Measurements from ENCODE around the gene SCRT2. TPM values are rescaled to one million over a fixed set of nuclear protein-coding genes. Genes with fewer than 3 reads are reported as not detected.

Gene SCRT2
- total and polyA plus RNA-seq, 2 donors (not counting 3 experiments of a cell fraction or from before 2014, with no cell fraction given) = not detected

- Histone ChIP-seq H3K4me1 (ENCODE audit: control insufficient read depth, extremely low read depth, insufficient read depth, low read length) (peaks cover 1% of the 10 kb centered on the region), H3K79me2 (ENCODE audit: control insufficient read depth, insufficient read depth, low read length) (peaks cover 15% of the 10 kb centered on the region), H3K36me3 (ENCODE audit: control insufficient read depth in 2 of 2, extremely low read depth in 1 of 2, insufficient read depth in 2 of 2, low read length in 2 of 2) (peaks cover 3 to 15% of the 10 kb centered on the region in 2 experiments), H3K27me3 (ENCODE audit: control insufficient read depth in 2 of 2, insufficient read depth in 2 of 2, low read length in 2 of 2) (no peaks in the 10 kb centered on the region), H4K20me1 (replicated peaks; ENCODE audit: control insufficient read depth, extremely low read depth, insufficient read depth, low read length) (no peaks in the 10 kb centered on the region), H3K9me1 (replicated peaks; ENCODE audit: control insufficient read depth, extremely low read depth, insufficient read depth, low read length) (no peaks in the 10 kb centered on the region), H3K9me3 (replicated peaks; ENCODE audit: control insufficient read depth, insufficient read depth, low read length) (no peaks in the 10 kb centered on the region), H3K9ac (replicated peaks; ENCODE audit: extremely low read depth, insufficient read depth, low read length) (no peak overlapping the region), H3K4me2 (ENCODE audit: insufficient read depth, low read length) (no peak overlapping the region), H3K4me3 (replicated peaks in 1 of 3; ENCODE audit: insufficient read depth in 1 of 3, low read depth in 1 of 3, low read length in 3 of 3) (no peak overlapping the region), H3K27ac (ENCODE audit: insufficient read depth, low read depth, low read length) (no peak overlapping the region), H2AFZ (ENCODE audit: low read depth, low read length) (no peak overlapping the region)
- dilution Hi-C loops (cut with MboI; ENCODE audit: extremely low pct_ligation_motif_present, low sequenced_read_pairs) = no loop called here
- ChIA-PET CTCF (interaction anchor here (1.8 to 6.3 kb wide), 5 partner anchors 10 to 85 kb away, joined by 8 to 298 read pairs (median 33); no protein-coding TSS in a partner anchor), POLR2A (no interaction called here)
- no peak for DNase-seq (ENCODE audit: low read depth, low spot score)
- TF ChIP-seq, protein P1, sequence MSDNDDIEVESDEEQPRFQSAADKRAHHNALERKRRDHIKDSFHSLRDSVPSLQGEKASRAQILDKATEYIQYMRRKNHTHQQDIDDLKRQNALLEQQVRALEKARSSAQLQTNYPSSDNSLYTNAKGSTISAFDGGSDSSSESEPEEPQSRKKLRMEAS (IDR thresholded peaks at IDR 0.05; ENCODE audit: insufficient read depth, insufficient read length) = no peak
- TF ChIP-seq GATA2 (IDR thresholded peaks at IDR 0.05; ENCODE audit: insufficient read depth, insufficient read length, low read depth, low read length) (no peak), POLR2A (IDR thresholded peaks at IDR 0.05; ENCODE audit: low read depth, low read length) (no peak), POLR2AphosphoS5 (IDR thresholded peaks at IDR 0.05; ENCODE audit: insufficient read depth, low read depth, low read length) (no peak), MYC (IDR thresholded peaks at IDR 0.05; ENCODE audit: low read depth, low read length) (no peak), EZH2 (IDR thresholded peaks at IDR 0.05; ENCODE audit: borderline replicate concordance, low read depth, low read length, severe bottlenecking) (no peak)
- no peak for FAIRE-seq
- intact Hi-C loops (cut with micrococcal nuclease) = no loop called here
- BruUV-seq (replicated peaks) = no TSS peak
Measured at GRCh38 chr20:646868-647233, 28.8 kb downstream of the SCRT2 start.

DNA sequence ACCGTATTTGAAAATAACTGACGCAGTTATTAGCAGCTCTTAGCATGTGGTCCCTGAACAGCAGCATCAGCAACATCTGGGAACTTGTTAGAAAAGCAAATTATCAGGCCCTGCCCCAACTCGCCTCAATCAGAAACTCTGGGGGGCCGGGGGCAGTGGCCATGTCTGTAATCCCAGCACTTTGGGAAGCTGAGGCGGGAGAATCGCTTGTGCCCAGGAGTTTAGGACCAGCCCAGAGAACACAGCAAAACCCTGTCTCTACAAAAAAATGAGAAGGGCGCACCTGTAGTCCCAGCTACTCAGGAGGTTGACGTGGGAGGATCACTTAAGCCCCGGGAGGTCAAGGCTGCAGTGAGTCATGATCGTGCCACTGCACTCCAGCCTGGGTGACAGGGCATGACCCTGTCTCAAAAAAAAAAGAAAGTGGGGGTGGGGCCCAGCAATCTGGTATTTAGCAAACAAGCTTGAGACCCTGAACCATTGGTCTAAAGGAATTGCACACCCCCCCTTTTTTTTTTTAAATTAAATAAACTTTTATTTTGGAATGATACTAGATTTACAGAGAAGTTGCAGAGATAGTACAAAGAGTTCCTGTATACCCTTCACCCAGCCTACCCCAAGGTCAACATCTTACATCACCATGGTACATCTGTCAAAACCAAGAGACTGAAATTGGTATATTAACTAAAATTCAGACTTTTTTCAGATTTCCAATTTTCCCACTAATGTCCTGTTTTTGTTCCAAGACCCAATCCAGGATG lies 29.3 kb downstream of the SCRT2 start:
- H4K20me1 ChIP-seq (replicated peaks; ENCODE audit: control insufficient read depth, extremely low read depth, insufficient read depth, low read length) = no peaks in the 10 kb centered on the region
- no peak for FAIRE-seq
- BruUV-seq (replicated peaks) = no TSS peak

More for the DNA sequence above, 29.3 kb downstream of the SCRT2 start:
- Histone ChIP-seq H3K4me2 (ENCODE audit: insufficient read depth, low read length) (no peak overlapping the region), H3K79me2 (ENCODE audit: control insufficient read depth, insufficient read depth, low read length) (peaks cover 12% of the 10 kb centered on the region), H3K9me3 (replicated peaks; ENCODE audit: control insufficient read depth, insufficient read depth, low read length) (no peaks in the 10 kb centered on the region), H3K27ac (ENCODE audit: insufficient read depth, low read depth, low read length) (no peak overlapping the region), H3K4me1 (ENCODE audit: control insufficient read depth, extremely low read depth, insufficient read depth, low read length) (no peaks in the 10 kb centered on the region), H3K36me3 (ENCODE audit: control insufficient read depth in 2 of 2, extremely low read depth in 1 of 2, insufficient read depth in 2 of 2, low read length in 2 of 2) (peaks cover 3 to 15% of the 10 kb centered on the region in 2 experiments), H3K27me3 (ENCODE audit: control insufficient read depth in 2 of 2, insufficient read depth in 2 of 2, low read length in 2 of 2) (no peaks in the 10 kb centered on the region), H2AFZ (ENCODE audit: low read depth, low read length) (no peak overlapping the region), H3K9me1 (replicated peaks; ENCODE audit: control insufficient read depth, extremely low read depth, insufficient read depth, low read length) (no peaks in the 10 kb centered on the region), H3K9ac (replicated peaks; ENCODE audit: extremely low read depth, insufficient read depth, low read length) (no peak overlapping the region), H3K4me3 (replicated peaks in 1 of 3; ENCODE audit: insufficient read depth in 1 of 3, low read depth in 1 of 3, low read length in 3 of 3) (no peak overlapping the region)
- dilution Hi-C loops (cut with MboI; ENCODE audit: extremely low pct_ligation_motif_present, low sequenced_read_pairs) (no loop called here), intact Hi-C loops (cut with micrococcal nuclease) (no loop called here)
- CTCF ChIA-PET = interaction anchor here (0.7 to 6.3 kb wide), 48 partner anchors 9 to 316 kb away, joined by 3 to 298 read pairs (median 6); partner anchors contain the start of genes CSNK2A1, SCRT2 and TRIB3
- no peak for DNase-seq (ENCODE audit: low read depth, low spot score)
- TF ChIP-seq FOS (IDR thresholded peaks at IDR 0.05; ENCODE audit: borderline replicate concordance, insufficient read depth, low read length) = no peak
- no peak for TF ChIP-seq JUN (IDR thresholded peaks at IDR 0.05; ENCODE audit: borderline replicate concordance, insufficient read depth, insufficient read length, low read depth)
- no peak for TF ChIP-seq EZH2 (IDR thresholded peaks at IDR 0.05; ENCODE audit: borderline replicate concordance, low read depth, low read length, severe bottlenecking)
- TF ChIP-seq, protein P1 (IDR thresholded peaks at IDR 0.05; ENCODE audit: insufficient read depth, insufficient read length) = no peak
- no peak for TF ChIP-seq MYC (IDR thresholded peaks at IDR 0.05; ENCODE audit: low read depth, low read length)
- no peak for TF ChIP-seq GATA2 (IDR thresholded peaks at IDR 0.05; ENCODE audit: insufficient read depth, insufficient read length, low read depth, low read length)
- TF ChIP-seq, protein P2, sequence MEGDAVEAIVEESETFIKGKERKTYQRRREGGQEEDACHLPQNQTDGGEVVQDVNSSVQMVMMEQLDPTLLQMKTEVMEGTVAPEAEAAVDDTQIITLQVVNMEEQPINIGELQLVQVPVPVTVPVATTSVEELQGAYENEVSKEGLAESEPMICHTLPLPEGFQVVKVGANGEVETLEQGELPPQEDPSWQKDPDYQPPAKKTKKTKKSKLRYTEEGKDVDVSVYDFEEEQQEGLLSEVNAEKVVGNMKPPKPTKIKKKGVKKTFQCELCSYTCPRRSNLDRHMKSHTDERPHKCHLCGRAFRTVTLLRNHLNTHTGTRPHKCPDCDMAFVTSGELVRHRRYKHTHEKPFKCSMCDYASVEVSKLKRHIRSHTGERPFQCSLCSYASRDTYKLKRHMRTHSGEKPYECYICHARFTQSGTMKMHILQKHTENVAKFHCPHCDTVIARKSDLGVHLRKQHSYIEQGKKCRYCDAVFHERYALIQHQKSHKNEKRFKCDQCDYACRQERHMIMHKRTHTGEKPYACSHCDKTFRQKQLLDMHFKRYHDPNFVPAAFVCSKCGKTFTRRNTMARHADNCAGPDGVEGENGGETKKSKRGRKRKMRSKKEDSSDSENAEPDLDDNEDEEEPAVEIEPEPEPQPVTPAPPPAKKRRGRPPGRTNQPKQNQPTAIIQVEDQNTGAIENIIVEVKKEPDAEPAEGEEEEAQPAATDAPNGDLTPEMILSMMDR (IDR thresholded peaks at IDR 0.05; ENCODE audit: extremely low read depth in 1 of 2, insufficient read depth in 1 of 2, low read depth in 1 of 2, low read length in 2 of 2) = no peak
- POLR2A ChIA-PET = interaction anchor here (0.5 kb wide), 1 partner anchor 74 kb away, joined by 3 read pairs; no protein-coding TSS in a partner anchor

All from endothelial cell of umbilical vein (primary cell).